ENCODE data around the gene CRABP1.
A peak's percentile ranks its signal among the peaks of the same experiment; 100 is the strongest.
"Not testable (repeated sequence)": the region's sequence is repeated elsewhere in the genome, so short reads cannot be mapped to it uniquely, and the experiment has no call there.

Gene CRABP1

DNA sequence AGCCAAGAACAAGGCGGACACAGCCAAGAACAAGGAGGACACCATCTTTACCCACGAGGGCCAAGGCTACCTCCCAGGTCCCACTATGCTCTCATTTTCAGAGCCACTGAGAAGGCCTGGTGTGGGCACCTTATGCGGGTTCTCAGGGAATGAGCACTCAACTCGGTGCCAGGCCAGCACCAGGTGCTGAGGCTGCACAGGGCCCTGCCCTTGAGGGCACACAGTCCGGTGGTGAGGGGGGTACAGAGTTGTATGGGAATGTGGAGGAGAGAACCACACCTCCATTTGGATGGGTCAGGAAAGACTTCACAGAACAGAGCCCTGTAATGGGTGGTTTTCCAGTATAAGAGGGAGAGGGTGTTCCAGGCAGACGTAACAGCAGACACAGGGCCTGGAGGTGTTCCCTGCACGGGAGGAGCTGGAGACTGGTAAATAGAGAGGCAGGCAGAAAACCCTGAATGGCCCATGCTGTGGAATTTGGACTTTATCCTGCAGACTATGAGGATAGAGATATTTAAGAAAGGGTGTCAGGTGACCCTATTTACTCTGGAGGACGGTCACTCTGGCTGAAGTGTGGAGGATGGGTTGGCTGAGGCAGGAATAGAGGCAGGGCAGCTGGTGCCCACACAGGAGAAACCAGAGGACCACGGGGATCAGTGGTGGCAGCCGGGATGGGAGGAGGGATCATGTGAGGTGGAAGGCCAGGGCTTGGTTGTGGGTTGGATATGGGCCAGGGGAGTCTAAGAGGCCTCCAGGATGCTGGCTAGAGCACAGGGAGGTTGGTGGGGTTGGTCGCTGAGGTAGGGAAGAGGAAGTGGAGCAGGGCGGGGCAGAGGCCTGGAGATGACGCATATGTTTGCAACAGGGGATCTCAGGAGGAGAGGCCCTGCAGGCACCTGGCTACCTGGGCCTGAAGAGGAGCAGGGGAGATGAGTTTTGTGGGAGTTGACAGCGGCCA, 34.6 kb downstream of the CRABP1 start:
- peak; percentile 55 for ATAC-seq
- DNase-seq, result no peak

GRCh38 chr15:78380143-78380542, 40.0 kb downstream of the CRABP1 start:
- DNase-seq, ATAC-seq: not testable (repeated sequence)

- DNase-seq (no peak), ATAC-seq (no peak)
Observed at GRCh38 chr15:78382114-78382880, 42.1 kb downstream of the CRABP1 start.

DNA sequence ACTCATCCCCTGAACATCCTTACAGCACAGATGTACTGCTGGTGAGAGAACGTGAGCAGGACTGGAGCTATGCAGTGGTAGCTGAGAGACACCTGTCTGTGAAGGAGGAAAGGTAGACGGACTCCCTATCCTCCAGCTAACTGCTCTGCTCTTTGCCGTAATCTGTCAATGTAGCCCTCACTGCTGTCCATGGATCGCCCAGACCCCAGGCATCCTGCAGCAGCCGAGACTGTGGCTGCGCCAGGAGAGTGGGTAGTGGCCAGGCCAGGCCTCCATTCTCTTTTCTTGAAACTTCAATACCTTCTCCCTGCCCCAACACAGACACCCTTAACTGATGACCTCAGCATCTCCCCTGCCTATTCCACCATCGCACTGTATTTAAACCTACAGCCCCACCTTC, 44.5 kb downstream of the CRABP1 start:
- DNase-seq (no peak), ATAC-seq (no peak)

GRCh38 chr15:78387246-78388037, 47.3 kb downstream of the CRABP1 start:
- no peak for DNase-seq
- no peak for ATAC-seq

DNA sequence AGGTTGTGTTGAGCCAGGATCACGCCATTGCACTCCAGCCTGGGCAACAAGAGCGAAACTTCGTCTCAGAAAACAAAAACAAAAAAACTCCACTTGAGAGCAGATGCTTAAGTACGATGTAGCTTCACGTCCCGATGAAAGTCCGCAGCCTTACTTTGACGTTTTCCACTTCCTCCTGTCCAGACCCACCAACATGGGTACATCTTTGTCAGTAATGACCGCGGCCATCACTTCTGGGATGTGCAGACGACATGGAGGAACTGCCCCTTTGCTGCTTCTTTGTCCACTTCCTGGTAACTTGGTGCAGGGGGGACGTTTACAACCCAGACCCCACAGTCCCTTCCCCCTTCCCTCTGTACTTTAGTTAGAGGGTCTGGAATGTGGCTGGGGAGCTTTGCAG, 48.7 kb downstream of the CRABP1 start:
- ATAC-seq, result no peak
- no peak for DNase-seq

- DNase-seq (no peak), ATAC-seq (no peak)
Observed at GRCh38 chr15:78389322-78389721, 49.2 kb downstream of the CRABP1 start.

GRCh38 chr15:78389738-78390137, 49.6 kb downstream of the CRABP1 start:
- ATAC-seq, result no peak
- no peak for DNase-seq

DNA sequence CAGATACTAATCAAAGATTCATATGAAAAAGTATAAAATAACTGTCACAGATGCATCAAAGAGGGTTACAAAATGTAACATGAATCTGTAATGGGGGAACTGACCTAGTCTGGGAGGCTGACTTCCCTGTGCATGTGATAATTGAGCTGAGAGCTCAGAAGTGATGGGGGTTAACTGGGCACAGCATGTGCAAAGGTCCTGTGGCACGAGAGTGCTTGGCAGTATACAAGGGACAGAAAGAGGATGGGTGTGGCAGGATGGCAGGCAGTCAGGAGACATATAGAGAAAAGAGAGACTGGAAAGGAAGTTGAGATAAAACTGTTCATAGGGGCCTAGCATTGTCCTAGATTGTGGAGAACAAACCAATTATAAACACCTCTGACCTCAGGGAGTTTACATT, 50.1 kb downstream of the CRABP1 start:
- no peak for DNase-seq
- no peak for ATAC-seq

- DNase-seq, result no peak
- ATAC-seq, result no peak
Observed at GRCh38 chr15:78390826-78391225, 50.7 kb downstream of the CRABP1 start.

GRCh38 chr15:78391781-78392180, 51.6 kb downstream of the CRABP1 start:
- ATAC-seq (no peak), DNase-seq (no peak)

- no peak for ATAC-seq
- no peak for DNase-seq
Observed at GRCh38 chr15:78392430-78392829, 52.3 kb downstream of the CRABP1 start.

DNA sequence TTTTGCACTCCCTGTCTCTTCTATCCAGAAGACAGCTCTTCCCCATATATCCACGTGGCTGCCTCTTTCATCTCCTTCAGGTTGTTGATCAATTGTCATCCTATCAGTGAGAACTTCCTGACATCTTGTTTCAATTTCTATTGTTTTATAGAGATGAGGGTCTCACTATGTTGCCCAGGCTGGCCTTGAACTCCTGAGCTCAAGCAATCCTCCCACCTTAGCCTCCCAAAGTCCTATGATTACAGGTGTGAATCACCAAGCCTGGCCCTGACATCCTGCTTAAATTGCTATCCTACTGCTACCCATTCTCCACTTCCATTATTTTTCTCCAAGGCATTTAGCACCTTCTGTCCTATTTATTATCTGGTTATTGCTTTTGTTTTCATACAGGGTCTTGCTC, 53.0 kb downstream of the CRABP1 start:
- ATAC-seq, result no peak

GRCh38 chr15:78394026-78394425, 53.9 kb downstream of the CRABP1 start:
- DNase-seq (no peak), ATAC-seq (no peak)

More for the DNA sequence above, 53.0 kb downstream of the CRABP1 start:
- no peak for DNase-seq

- ATAC-seq (no peak), DNase-seq (no peak)
Observed at GRCh38 chr15:78394981-78395616, 54.9 kb downstream of the CRABP1 start.

- ATAC-seq, result no peak
- no peak for DNase-seq
Observed at GRCh38 chr15:78396186-78396814, 56.1 kb downstream of the CRABP1 start.

GRCh38 chr15:78396976-78397375, 56.8 kb downstream of the CRABP1 start:
- no peak for ATAC-seq
- no peak for DNase-seq

DNA sequence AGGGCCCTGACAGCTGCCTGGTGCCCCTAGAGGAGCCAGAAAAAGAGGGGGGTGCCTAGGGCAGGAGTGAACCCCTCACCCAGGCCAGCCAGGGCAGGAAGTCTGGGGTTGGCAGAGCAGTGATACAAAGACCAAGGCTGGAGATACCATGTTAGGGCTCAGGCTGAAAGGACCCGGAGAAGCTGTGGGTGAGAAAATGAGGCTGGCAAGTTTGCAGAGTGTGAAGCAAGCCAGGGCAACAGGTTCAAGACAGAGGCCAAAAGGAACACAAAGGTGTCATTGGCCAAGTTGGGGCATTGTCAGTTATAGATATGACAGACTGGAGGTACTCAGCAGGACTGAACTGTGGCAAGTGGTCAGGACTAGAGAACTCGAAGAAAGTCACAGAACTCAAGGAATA, 57.2 kb downstream of the CRABP1 start:
- DNase-seq (no peak), ATAC-seq (no peak)
